ENCODE measurements around the gene TCF3.

The TCF3 gene

DNA sequence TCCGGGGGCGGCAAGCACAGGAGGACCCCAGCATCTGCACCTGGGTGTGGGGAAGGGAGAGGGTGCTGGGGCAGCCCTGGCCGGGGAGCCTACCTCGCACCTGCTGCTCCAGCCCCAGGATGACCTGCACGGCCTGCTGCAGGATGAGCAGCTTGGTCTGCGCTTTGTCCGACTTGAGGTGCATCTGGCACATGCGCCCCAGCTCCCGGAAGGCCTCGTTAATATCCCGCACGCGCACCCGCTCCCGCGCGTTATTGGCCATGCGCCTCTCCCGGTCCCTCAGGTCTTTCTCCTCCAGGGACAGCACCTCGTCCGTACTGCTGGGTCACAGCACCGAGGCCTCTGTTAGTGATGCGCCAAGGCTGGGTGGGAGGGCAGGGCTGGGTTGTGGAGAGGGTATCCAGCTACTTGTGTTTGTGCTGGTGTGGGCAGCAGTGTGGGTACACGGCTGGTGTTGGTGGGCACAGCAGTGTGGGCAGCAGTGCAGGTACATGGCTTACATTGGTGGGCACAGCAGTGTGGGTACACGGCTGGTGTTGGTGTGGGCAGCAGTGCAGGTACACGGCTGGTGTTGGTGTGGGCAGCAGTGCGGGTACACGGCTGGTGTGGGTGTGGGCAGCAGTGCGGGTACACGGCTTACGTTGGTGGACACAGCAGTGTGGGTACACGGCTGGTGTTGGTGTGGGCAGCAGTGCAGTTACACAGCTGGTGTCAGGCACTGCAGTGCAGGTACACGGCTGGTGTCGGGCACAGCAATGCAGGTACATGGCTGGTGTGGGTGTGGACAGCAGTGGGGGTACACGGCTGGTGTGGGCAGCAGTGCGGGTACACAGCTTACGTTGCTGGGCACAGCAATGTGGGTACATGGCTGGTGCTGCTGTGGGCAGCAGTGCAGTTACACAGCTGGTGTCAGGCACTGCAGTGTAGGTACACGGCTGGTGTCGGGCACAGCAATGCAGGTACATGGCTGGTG lies 40.0 kb downstream of the TCF3 start:
- in situ Hi-C loops (cut with MboI; ENCODE audit: low sequenced_read_pairs) = no loop called here

- in situ Hi-C loops (cut with MboI; ENCODE audit: low sequenced_read_pairs) = no loop called here
These were observed 41.1 kb downstream of the TCF3 start for GRCh38 chr19:1611353-1611752.

DNA sequence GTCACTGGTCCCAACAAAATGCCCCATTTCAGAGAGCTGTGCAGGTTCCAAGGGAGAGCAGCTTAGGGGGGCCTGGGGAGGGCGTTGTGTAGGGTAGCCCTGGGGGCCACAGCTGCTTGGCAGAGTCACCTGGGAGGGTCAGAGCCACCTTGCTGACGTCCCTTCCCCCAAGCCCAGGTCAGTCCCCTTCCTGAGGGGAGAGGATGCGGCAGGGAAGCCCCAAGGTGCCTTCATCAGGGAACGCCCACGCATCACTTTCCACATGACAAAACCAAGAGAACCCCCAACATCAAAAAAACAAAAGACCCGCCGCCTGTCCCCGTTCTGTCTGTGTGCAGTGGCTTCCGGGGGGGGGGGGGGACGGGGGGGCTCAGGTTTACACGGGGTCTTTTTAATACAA lies 41.8 kb downstream of the TCF3 start:
- in situ Hi-C loops (cut with MboI; ENCODE audit: low sequenced_read_pairs) = no loop called here

GRCh38 chr19:1609680-1610474 lies 42.5 kb downstream of the TCF3 start:
- in situ Hi-C loops (cut with MboI; ENCODE audit: low sequenced_read_pairs) = no loop called here

- in situ Hi-C loops (cut with MboI; ENCODE audit: low sequenced_read_pairs) = no loop called here
These were observed 43.4 kb downstream of the TCF3 start for GRCh38 chr19:1609103-1609396.

GRCh38 chr19:1608359-1609102 lies 43.9 kb downstream of the TCF3 start:
- in situ Hi-C loops (cut with MboI; ENCODE audit: low sequenced_read_pairs) = no loop called here

- in situ Hi-C loops (cut with MboI; ENCODE audit: low sequenced_read_pairs) = no loop called here
These were observed 46.2 kb downstream of the TCF3 start for GRCh38 chr19:1606138-1606651.

GRCh38 chr19:1605236-1606137 lies 46.9 kb downstream of the TCF3 start, which contains the start of gene UQCR11:
TSS of gene UQCR11 (minus strand) at chr19:1605462. CDS start at chr19:1605409, 53 bp downstream.
- in situ Hi-C loops (cut with MboI; ENCODE audit: low sequenced_read_pairs) = no loop called here

- in situ Hi-C loops (cut with MboI; ENCODE audit: low sequenced_read_pairs) = no loop called here
These were observed 50.2 kb downstream of the TCF3 start for GRCh38 chr19:1602091-1602707.

GRCh38 chr19:1601613-1602064 lies 50.8 kb downstream of the TCF3 start:
- in situ Hi-C loops (cut with MboI; ENCODE audit: low sequenced_read_pairs) = no loop called here

- in situ Hi-C loops (cut with MboI; ENCODE audit: low sequenced_read_pairs) = no loop called here
These were observed 53.0 kb downstream of the TCF3 start for GRCh38 chr19:1599460-1599846.

GRCh38 chr19:1598777-1599459 lies 53.5 kb downstream of the TCF3 start:
- in situ Hi-C loops (cut with MboI; ENCODE audit: low sequenced_read_pairs) = no loop called here

DNA sequence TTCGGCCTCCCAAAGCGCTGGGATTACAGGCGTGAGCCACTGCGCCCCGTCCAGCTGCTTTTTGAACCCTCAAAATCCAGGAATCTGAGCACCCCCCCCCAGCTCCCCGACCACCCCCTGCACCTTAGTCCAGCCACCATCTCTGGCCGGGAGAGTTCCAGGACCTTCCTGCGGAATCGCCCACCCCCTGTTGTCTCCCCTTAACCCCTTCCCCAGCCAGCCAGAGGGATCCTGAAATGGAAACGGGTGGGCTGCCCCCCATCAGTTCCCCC lies 59.0 kb downstream of the TCF3 start:
- in situ Hi-C loops (cut with MboI; ENCODE audit: low sequenced_read_pairs) = no loop called here

DNA sequence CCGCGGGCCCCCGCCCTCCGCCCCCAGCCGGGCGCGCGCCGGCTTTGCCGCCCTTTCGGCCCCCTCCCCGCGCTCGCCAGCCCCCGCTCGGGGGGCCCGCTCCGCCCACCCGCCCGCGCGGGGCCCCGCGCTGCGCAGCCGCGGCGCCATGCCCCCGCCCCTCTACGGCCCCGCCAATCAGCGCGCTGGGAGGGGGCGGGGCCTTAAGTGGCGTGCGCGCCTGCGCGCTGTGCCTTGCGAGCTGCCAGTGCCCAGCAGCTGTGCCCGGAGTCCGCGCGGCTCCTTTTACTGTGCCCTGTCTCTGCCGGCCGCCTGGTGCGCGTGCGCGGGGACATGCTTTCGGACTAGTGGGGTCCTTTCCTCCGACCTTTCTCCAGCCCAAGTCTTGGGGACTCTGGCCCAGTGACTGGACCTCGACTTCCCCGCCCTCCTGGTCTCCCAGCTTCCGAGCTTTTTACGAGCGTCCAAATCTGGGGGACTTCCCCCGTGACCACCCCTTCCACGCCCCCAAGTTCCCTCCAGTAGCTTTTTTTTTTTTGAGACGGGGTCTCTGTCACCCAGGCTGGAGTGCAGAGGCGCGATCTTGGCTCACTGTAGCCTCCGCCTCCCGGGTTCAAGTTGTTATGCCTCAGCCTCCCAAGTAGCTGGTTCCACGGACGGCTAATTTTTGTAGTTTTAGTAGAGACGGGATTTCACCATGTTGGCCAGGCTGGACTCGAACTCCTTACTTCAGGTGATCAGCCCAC lies 59.5 kb downstream of the TCF3 start, which contains the start of gene MBD3:
MBD3 (minus strand) TSS at position 111 of the 746 bp plus-strand sequence. CDS start 234 bp downstream, outside the sequence.
- in situ Hi-C loops (cut with MboI; ENCODE audit: low sequenced_read_pairs) = no loop called here

DNA sequence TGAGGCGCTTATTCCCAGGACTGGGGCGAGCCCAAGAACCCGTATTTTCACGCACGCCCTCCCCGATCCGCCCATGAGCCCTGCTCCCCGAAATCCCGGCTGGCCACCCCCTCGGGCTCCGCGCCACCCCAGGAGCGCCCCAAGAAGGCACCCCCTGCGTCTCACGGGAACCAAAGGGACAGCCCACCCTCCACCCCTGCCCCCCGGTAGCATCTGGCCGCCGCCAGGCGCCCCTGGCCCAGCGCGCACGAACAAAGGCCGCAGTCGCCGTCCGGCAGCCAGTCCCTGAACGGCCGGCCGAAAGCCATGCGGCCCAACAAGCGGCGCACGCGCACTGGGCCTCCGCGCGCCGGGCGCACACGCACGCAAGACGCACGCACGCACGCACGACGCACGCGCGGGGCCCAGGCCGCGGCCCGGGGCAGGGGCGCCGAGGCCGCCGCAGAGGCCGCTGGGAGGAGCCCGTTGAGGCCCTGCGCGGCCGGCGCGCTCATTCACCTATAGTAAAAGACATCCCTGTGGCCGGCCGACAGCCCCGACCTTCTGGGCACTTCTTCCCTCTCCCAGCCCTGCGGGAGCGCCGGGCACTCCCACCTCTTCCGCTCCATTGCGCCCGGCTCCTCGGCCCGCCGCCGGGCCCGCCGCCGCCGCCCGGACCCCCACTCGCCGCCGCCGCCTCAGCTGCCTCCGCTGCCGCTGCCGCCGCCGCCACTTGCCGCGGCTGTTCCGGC lies 60.2 kb downstream of the TCF3 start:
- in situ Hi-C loops (cut with MboI; ENCODE audit: low sequenced_read_pairs) = no loop called here

DNA sequence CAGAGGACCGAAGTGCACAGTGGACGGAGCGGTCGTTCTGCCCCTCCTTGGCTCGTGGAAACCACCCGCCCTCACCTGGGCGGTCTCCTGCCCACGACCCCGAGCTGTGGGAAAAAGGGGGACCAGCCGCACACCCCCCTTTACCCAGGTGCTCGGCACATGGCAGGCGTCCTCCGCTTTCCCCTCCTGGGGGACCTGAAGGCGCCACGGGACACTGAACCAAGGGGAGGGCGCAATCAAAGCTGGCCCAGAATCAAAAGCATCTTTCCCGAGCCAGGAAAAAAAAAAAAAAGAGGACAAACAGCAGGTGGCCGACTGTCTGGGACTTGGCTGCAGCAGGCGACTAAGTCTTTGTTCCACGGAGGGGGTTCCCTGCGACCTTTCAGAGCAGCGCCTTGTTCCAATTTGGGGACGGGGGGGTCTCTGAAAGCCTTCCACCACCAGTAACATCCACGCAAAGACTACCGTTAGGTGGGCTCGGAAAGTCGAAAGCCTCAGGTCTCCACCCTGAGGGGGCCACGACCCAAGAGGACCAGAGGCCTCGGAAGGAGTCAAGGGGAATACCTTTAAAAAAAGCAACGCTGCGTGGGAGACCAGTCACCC lies 60.9 kb downstream of the TCF3 start:
- in situ Hi-C loops (cut with MboI; ENCODE audit: low sequenced_read_pairs) = no loop called here
